Fibroblast of villous mesenchyme (primary cell): ENCODE measurements around the gene LGALSL. TPM values are rescaled to one million over a fixed set of nuclear protein-coding genes. Genes with fewer than 3 reads are reported as not detected.

Experiments used
- DNase-seq: peaks from one replicate; pipeline ENCODE4 v3.0.0-alpha.2; 2010; ENCODE audit warnings: low read depth
- H3K4me3 ChIP-seq: 2 replicates; pipeline ENCODE4 v1.5.1; 2011; ENCODE audit warnings: low read depth, mild to moderate bottlenecking, low read length
- total RNA-seq: library from RNA; depleted of rRNA; stranded (reverse); fragments of >200 nt; gene quantifications from 2 replicates; pipeline ENCODE4 v1.2.3, GENCODE V29; 2012
- TF ChIP-seq, protein P1 (sequence below): IDR thresholded peaks from 2 replicates; pipeline ENCODE4 v1.5.1; 2012; ENCODE audit warnings: low read depth, mild to moderate bottlenecking, low read length; ENCODE audit not compliant: insufficient read depth

Gene LGALSL
- total RNA-seq, 1 donor = 6.5 TPM

GRCh38 chr2:64454386-64455332 is 697 bp downstream of the LGALSL start:
- TF ChIP-seq, protein P1, sequence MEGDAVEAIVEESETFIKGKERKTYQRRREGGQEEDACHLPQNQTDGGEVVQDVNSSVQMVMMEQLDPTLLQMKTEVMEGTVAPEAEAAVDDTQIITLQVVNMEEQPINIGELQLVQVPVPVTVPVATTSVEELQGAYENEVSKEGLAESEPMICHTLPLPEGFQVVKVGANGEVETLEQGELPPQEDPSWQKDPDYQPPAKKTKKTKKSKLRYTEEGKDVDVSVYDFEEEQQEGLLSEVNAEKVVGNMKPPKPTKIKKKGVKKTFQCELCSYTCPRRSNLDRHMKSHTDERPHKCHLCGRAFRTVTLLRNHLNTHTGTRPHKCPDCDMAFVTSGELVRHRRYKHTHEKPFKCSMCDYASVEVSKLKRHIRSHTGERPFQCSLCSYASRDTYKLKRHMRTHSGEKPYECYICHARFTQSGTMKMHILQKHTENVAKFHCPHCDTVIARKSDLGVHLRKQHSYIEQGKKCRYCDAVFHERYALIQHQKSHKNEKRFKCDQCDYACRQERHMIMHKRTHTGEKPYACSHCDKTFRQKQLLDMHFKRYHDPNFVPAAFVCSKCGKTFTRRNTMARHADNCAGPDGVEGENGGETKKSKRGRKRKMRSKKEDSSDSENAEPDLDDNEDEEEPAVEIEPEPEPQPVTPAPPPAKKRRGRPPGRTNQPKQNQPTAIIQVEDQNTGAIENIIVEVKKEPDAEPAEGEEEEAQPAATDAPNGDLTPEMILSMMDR = no peak
- H3K4me3 ChIP-seq = peak overlapping the region; percentile 65
- peak; percentile 49 for DNase-seq

- DNase-seq = no peak
- H3K4me3 ChIP-seq = no peak overlapping the region
- TF ChIP-seq, protein P1 = no peak
Measured at GRCh38 chr2:64455545-64455944, 1.6 kb downstream of the LGALSL start.

DNA sequence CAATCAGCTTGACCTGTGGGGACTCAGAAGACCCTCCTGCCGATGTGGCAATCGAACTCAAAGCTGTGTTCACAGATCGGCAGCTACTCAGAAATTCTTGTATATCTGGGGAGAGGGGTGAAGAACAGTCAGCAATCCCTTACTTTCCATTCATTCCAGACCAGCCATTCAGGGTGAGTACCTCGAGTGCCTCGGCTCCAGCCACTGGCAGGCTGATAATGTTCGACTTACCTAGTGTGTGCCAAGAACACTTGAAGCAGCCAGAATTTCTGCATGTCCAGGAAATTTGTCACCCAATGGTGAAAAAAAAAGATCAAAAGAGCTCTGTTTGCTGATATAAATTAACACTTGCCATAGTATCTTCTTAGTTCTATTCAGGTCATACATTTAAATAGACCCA is 2.3 kb downstream of the LGALSL start:
- no peak overlapping the region for H3K4me3 ChIP-seq
- TF ChIP-seq, protein P1 = no peak
- no peak for DNase-seq

GRCh38 chr2:64457524-64457923 is 3.6 kb downstream of the LGALSL start:
- TF ChIP-seq, protein P1 = no peak
- no peak for DNase-seq
- no peak overlapping the region for H3K4me3 ChIP-seq

DNA sequence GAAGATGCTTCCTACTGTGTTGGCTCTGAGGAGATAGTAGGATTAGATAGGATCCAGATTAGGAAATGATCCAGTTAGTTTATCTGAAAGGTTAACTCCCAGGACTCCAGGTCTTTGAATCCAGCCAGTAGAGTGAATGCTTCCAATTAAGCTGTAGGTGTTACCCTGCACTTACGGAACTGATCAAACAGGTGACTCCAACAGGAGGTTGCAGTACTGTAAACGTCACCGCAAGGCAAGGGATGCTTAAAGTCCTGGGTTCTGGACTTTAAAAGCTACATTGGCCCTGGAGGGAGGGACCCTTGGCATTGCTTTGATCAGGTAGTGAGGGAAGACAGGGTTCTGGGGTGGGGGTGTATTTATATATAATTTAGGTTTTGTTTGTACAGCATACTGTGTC is 5.6 kb downstream of the LGALSL start:
- no peak for DNase-seq
- H3K4me3 ChIP-seq = no peak overlapping the region
- TF ChIP-seq, protein P1 = no peak

DNA sequence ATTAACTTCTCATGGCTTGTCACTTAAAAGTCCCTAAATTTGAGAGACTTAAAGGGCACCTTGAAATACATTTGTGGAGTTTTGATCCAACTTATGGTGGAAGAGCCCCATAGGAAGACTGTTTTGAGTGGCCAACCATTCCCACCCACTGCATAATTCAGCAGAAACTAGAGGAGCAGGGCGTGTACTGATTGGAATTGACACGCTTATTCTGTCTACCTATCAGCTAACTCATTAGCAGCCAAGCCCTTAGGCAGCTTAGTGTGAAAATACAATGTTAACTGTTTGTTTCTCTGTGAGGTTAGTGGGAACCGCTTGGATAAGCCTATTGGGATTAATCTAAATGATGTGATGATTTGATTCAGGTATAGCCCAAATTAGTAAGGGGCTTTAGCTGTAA is 6.4 kb downstream of the LGALSL start:
- H3K4me3 ChIP-seq = no peak overlapping the region
- TF ChIP-seq, protein P1 = no peak
- DNase-seq = no peak
